ENCODE results near the gene ZNF615. TPM values are rescaled to one million over a fixed set of nuclear protein-coding genes. Genes with fewer than 3 reads are reported as not detected.

ZNF615 gene
- total and polyA plus RNA-seq, 8 donors: 2.4 to 8.4 (median 5.1) TPM

GRCh38 chr19:51946602-51947001, 61.4 kb downstream of the ZNF615 start:
- no peaks in the 10 kb centered on the region for H3K27me3 ChIP-seq
- no peak for FAIRE-seq
- ATAC-seq: no peak
- H3K4me3 ChIP-seq: no peak overlapping the region
- no peaks in the 10 kb centered on the region for H3K4me1 ChIP-seq
- H3K27ac ChIP-seq: no peak overlapping the region
- no peak for TF ChIP-seq CTCF (IDR thresholded peaks at IDR 0.05)
- H3K9me3 ChIP-seq: peaks cover 0 to 15% (median 7%) of the 10 kb centered on the region in 4 donors
- DNase-seq: no peak
- 88 to 93% methylated on average over 1 of the region's 1 CpG for WGBS, 2 donors
- H3K36me3 ChIP-seq: peaks cover 10 to 39% (median 35%) of the 10 kb centered on the region in 3 donors
- intact Hi-C loops (cut with DNase I): no loop called here

GRCh38 chr19:51944798-51945552, 63.0 kb downstream of the ZNF615 start:
- no peak for DNase-seq
- no peak for TF ChIP-seq CTCF (IDR thresholded peaks at IDR 0.05)
- no peak for ATAC-seq
- intact Hi-C loops (cut with DNase I): no loop called here
- peaks cover 0 to 15% (median 7%) of the 10 kb centered on the region in 4 donors for H3K9me3 ChIP-seq
- H3K36me3 ChIP-seq: peaks cover 14 to 55% (median 49%) of the 10 kb centered on the region in 3 donors
- FAIRE-seq: no peak
- H3K27me3 ChIP-seq: no peaks in the 10 kb centered on the region
- H3K4me1 ChIP-seq: no peaks in the 10 kb centered on the region
- H3K27ac ChIP-seq: no peak overlapping the region
- 89 to 97% methylated on average over 7 of the region's 7 CpGs for WGBS, 2 donors
- no peak overlapping the region for H3K4me3 ChIP-seq

Other genes starting within 250 kb of the ZNF615 start
- 1 to 10 TPM in 1 of 6 donors, under 1 TPM in 3, not detected in 2; 0.25 to 1.3 (median 0.69) TPM for gene FPR2, start 247.0 kb downstream of the ZNF615 start, total RNA-seq
- under 1 TPM in 1 of 2 donors, not detected in 1; 0.14 TPM for gene FPR2, start 247.0 kb downstream of the ZNF615 start, polyA plus RNA-seq
- 10 to 100 TPM in 1 of 6 donors, 1 to 10 TPM in 2, under 1 TPM in 3; 0.32 to 10.4 (median 1.4) TPM for gene FPR3, start 213.1 kb downstream of the ZNF615 start, total RNA-seq
- under 1 TPM; 0.42 to 0.61 TPM for gene FPR3, start 213.1 kb downstream of the ZNF615 start, polyA plus RNA-seq
- 1 to 10 TPM; 2.9 to 8.9 (median 5.9) TPM for gene ZNF577, start 120.3 kb downstream of the ZNF615 start, total RNA-seq
- gene ZNF577, start 120.3 kb downstream of the ZNF615 start, polyA plus RNA-seq: 10 to 100 TPM; 10.7 to 53.0 TPM
- 1 to 10 TPM; 3.0 to 7.7 (median 4.5) TPM for gene ZNF649, start 103.2 kb downstream of the ZNF615 start, total RNA-seq
- gene ZNF649, start 103.2 kb downstream of the ZNF615 start, polyA plus RNA-seq: 1 to 10 TPM; 1.9 to 4.5 TPM
- 1 to 10 TPM in 4 of 6 donors, under 1 TPM in 2; 0.83 to 3.0 (median 1.8) TPM for gene ZNF613, start 80.7 kb downstream of the ZNF615 start, total RNA-seq
- 1 to 10 TPM; 1.0 to 3.4 TPM for gene ZNF613, start 80.7 kb downstream of the ZNF615 start, polyA plus RNA-seq
- gene ZNF350, start 21.4 kb downstream of the ZNF615 start, total RNA-seq: 1 to 10 TPM; 3.9 to 7.6 (median 4.7) TPM
- 1 to 10 TPM; 3.7 to 8.1 TPM for gene ZNF350, start 21.4 kb downstream of the ZNF615 start, polyA plus RNA-seq
- 1 to 10 TPM; 1.5 to 4.2 (median 2.1) TPM for gene ZNF614, start 20.2 kb upstream of the ZNF615 start, total RNA-seq
- 1 to 10 TPM; 1.3 to 4.0 TPM for gene ZNF614, start 20.2 kb upstream of the ZNF615 start, polyA plus RNA-seq
- gene ZNF432, start 40.6 kb upstream of the ZNF615 start, total RNA-seq: 10 to 100 TPM in 4 of 6 donors, 1 to 10 TPM in 2; 4.8 to 12.6 (median 11.0) TPM
- 10 to 100 TPM; 13.9 to 26.0 TPM for gene ZNF432, start 40.6 kb upstream of the ZNF615 start, polyA plus RNA-seq
- gene ZNF841, start 87.6 kb upstream of the ZNF615 start, total RNA-seq: 10 to 100 TPM in 5 of 6 donors, 1 to 10 TPM in 1; 7.6 to 20.2 (median 11.7) TPM
- gene ZNF841, start 87.6 kb upstream of the ZNF615 start, polyA plus RNA-seq: 10 to 100 TPM; 15.3 to 18.3 TPM
- gene ZNF616, start 131.7 kb upstream of the ZNF615 start, total RNA-seq: 1 to 10 TPM; 3.9 to 9.1 (median 5.5) TPM
- gene ZNF616, start 131.7 kb upstream of the ZNF615 start, polyA plus RNA-seq: 1 to 10 TPM; 2.4 TPM
- 1 to 10 TPM; 4.4 to 9.2 (median 7.3) TPM for gene ZNF836, start 163.4 kb upstream of the ZNF615 start, total RNA-seq
- 1 to 10 TPM; 2.0 to 2.8 TPM for gene ZNF836, start 163.4 kb upstream of the ZNF615 start, polyA plus RNA-seq
- 100 to 1,000 TPM in 3 of 6 donors, 10 to 100 TPM in 3; 70.9 to 119 (median 99.1) TPM for gene PPP2R1A, start 181.8 kb upstream of the ZNF615 start, total RNA-seq
- 100 to 1,000 TPM in 1 of 2 donors, 10 to 100 TPM in 1; 89.1 to 108 TPM for gene PPP2R1A, start 181.8 kb upstream of the ZNF615 start, polyA plus RNA-seq